CD1c-positive myeloid dendritic cell (primary cell): ENCODE results near the gene MED22.
A peak's percentile ranks its signal among the peaks of the same experiment; 100 is the strongest.
"Not testable (repeated sequence)": the region's sequence is repeated elsewhere in the genome, so short reads cannot be mapped to it uniquely, and the experiment has no call there.

Experiments used
- DNase-seq: peaks from one replicate; pipeline ENCODE4 v3.0.0-alpha.2; 2016; ENCODE audit errors: extremely low spot score

Gene MED22

DNA sequence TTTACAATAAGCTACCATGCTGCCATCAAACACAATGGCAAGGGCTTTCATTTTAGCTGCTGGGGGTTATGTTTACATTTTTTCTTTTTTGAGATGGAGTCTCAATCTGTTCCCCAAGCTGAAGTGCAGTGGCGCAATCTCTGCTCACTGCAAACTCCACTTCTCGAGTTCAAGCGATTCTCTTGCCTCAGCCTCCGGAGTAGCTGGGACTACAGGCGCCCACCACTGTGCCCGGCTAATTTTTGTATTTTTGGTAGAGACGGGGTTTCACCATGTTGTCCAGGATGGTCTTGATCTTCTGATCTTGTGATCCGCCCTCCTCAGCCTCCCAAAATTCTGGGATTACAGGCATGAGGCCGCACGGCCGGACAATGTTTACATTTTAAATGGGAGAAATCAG is 13.0 kb downstream of the MED22 start:
- not testable (repeated sequence) for DNase-seq

DNA sequence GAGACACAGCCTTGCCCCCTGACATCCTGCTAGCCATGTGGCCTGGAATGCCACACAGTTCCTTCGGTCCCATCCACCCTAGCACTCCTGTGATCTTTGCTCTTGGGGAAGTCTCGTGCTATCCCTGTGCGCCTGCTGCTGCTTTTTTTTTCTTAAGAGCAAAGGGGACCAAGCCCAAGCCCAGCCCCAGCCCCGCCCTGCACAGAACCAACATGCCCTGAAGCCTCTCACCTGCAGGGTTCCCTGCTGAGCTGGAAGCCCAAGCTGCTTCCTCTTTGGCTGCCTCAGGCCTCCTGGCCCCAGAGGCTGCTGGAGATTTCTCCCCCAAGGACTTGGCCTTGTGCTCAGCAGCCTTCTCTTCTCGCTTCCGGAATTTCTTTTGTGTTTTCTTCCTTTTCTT is 13.8 kb downstream of the MED22 start:
- DNase-seq: no peak

GRCh38 chr9:133333566-133333965 is 14.4 kb downstream of the MED22 start:
- DNase-seq: no peak

- DNase-seq: no peak
Measured at GRCh38 chr9:133333011-133333410, 14.9 kb downstream of the MED22 start.

DNA sequence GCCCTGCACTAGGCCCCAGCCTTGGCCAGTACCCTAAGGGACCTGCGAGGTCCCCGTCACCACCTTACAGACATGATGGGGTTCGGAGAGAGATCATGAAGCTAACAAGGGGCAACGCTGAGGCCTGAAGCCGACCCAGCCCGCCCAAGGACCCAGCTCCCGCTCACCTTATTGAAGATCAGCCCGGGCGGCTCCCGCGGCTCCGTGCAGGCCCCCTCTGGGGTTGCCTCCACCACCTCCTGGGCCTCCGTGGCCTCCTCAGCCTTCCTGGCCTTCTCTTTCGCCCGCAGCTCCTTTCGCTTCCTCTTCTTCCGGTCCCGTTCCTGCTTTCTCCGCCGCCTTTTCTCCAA is 15.6 kb downstream of the MED22 start:
- no peak for DNase-seq

DNA sequence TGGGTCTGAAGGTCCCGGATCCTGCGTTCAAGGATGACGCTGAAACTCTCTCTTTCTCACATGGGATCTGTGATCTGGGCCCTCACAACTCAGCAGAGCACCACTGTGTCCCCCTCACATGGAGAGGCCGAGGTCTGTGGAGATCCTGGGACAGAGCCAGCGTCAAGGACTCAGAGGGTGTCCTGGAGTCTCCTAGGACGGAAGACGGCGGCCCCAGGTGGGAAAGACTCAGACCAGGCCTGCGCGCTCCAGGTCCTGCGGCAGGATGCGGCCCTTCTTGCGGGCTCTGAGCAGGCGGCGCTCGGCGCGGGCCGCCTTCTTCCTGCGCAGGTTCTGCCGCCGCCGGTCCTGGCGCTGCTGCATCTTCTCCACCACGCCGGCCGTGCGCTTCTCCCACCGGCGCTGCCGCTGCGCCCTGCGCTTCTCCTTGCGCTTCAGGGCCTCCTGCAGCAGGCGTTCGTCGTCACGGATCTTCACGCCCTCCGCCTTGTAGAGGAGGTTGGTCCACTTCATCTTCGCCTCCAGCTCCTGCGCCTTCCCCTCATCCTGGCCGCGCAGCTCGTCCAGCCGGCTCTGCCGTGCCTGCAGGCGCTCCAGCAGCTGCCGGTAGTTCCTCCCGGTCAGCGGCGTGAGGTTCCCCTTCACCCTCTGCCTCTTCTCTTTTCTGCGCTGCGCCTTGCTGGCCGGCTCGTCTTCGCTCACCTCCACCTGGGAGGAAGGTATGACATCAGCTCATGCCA is 16.1 kb downstream of the MED22 start:
- no peak for DNase-seq

DNA sequence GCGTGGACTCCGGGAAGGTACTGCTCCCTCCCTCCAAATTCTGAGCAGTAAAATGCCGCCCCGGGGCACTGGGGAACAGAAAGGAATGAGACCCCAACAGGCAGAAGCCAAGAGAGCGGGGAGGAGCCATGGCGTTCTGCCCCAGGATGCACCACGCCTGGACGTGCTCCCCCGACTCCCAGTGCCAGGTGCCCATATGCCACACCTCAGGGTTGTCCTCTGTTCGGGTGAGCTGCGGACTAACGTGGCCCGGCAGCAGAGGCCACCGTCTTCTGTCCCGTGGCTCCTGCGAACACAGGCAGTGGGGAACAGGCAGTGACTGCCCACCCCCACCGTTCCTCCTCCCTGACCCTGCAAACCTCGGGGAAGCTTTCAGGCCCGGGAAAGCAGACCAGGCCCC is 16.7 kb downstream of the MED22 start:
- no peak for DNase-seq

- peak; percentile 12 for DNase-seq
Measured at GRCh38 chr9:133329306-133330156, 18.4 kb downstream of the MED22 start.

DNA sequence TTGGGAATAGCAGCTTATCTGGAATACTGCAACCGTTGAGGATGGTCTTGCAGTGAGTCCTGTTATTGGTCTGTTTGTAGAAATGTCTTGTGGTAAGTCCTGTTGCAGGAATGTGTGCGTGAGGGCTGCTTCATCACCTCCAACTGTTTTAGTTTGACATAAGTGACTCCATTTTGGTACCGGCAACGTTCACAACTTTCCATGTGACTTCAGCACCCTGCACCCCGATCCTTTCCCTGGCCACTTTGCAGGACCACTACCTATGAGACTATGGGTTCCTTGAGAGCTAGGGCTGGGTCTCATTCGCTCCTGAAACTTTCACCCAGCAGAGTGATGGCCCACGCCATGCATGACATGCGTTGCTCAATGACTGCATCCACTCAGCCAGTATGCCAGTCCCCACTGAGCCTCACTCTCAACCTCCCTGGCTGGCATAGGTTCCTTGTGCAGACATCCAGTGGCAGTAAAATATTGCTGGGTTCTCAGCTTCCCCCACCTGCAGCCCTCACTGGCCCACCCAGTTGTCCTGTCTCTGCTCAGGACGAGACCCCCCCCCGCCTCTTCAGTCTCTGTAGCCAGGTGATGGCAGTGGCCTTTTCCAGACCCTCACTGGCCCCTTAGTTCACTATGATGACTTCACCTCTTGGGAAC is 20.0 kb downstream of the MED22 start:
- no peak for DNase-seq

DNA sequence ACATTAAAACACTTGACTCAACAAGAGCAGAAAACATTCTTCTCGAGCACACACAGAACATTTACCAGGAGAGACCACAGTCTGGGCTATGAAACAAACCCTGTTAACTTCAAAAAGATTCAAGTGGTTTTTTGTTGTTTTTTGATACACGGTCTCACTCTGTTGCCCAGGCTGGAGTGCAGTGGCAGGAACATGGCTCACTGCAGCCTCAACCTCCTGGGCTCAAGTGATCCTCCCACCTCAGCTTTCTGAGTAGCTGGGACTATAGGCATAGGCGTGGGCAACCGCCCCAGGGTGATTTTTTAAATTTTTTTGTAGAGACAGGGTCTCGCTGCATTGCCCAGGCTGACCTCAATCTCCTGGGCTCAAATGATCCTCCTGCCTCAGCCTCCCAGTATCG is 20.9 kb downstream of the MED22 start:
- DNase-seq: not testable (repeated sequence)

- no peak for DNase-seq
Measured at GRCh38 chr9:133323991-133324703, 23.8 kb downstream of the MED22 start.

DNA sequence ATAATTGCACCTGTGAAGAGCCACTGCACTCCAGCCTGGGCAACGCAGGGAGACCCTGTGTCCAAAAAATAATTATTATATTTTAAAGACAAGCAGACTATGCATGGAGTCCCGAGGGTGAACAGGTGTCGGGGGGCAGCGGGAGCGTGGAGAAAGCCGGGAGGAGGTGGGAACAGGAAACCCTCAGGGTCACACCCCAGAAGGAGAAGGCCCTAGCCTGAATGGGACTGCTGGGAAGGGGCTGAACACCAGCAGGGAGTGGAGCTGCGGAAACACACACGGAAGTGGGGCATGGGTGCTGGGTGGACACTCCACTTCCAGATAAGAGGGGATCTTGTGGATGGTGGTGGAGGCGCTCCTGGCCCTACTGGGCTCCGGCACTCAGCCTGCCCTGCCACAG is 24.7 kb downstream of the MED22 start:
- no peak for DNase-seq

DNA sequence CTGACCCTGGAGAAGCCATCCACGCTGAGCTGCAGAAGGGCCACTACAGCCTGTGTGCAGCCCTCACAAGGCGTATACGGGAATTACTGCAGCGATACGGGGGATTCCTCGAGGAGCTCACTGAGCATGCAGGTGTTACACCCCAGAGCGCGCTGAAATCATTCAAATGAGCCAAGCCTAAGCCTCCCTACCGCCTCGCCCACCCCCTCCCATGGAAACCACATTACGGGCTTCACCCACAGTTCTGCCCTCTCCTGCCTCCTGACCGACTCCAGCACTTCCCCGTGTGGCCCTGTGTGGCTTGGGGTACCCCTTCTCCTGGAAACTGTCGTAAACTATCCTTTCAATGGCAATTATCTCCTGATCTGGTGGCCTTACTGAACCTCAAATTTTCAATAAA is 25.2 kb downstream of the MED22 start:
- no peak for DNase-seq

DNA sequence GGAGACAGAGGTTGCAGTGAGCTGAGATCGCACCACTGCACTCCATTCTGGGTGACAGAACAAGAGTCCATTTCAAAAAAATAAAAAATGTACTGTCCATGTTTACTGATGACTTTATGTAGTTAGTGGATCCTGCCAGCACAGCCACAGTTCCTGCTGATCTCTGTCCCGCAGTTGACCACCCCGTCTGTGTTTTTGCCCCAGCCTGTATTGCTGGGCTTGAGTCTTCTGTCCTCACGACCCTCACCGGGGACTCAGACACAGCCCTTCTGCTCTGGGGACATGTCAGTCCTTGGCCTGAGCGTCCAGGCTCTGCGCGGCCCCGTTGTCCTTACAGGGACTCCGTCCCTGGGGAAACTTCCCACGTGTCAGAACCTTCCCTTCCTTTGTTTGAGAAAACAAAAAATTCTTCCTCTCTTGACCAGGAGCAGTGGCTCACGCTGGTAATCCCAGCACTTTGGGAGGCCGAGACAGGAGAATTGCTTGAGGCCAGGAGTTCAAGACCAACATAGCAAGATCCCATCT is 26.5 kb downstream of the MED22 start:
- DNase-seq: no peak

DNA sequence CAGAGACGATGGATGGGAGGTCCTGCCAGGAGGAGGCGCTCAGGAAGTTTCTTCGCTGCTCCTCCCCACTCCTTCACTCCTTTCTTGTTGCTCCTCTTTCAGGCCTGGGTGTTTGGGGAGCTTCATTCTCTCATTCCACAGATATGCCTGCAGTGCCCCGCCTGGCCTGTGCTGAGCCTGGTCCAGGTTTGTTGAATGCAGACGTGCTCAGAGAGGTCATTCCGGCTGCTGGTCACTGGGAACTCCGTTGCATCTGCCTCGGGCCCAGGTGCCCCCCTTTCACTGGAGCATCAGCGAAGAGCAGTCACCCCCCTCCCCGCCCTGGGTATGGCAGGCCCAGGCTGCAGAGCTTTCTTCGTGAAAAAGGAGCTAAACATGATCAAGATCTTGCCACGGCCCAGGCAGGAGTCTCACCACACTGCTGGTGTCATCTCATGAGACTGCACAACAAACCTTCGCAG is 27.5 kb downstream of the MED22 start:
- no peak for DNase-seq

DNA sequence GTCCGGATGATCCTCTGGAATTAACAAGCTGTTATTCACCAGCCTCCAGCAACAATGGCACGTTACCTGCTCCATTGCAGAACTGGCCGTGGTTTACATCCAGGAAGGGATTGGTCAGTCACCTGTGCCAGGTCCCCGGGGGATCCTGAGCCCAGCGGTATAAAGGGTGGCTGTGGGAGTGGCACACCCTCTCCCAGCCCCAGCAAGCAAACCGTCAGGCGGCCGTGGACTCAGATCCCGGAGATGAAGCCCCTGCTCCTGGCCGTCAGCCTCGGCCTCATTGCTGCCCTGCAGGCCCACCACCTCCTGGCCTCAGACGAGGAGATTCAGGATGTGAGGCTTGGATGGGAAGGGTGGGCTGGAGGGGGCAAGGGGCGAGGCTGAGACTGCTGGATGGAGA is 30.4 kb downstream of the MED22 start:
- DNase-seq: not testable (repeated sequence)

DNA sequence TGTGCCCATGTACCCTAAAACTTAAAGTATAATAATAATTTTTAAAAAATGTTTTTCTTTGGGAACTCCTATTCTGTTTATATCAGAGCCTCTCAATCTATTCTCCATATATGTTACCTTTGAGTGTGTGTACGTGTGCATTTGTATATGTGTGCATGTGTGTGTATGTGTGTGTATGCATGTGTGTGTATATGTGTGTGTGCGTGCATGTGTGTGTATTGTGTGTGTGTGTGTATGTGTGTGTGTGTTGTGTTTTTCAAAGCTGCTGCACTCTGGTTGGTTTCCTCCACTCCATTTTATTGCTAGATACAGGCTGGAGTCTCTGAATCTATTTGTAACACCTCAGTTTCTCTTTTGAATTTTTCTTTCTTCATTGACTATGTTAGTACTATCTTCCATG is 31.9 kb downstream of the MED22 start:
- no peak for DNase-seq

GRCh38 chr9:133309608-133310007 is 38.3 kb downstream of the MED22 start:
- DNase-seq: no peak

- DNase-seq: no peak
Measured at GRCh38 chr9:133307301-133307700, 40.6 kb downstream of the MED22 start.

- DNase-seq: no peak
Measured at GRCh38 chr9:133306242-133307204, 41.4 kb downstream of the MED22 start.

DNA sequence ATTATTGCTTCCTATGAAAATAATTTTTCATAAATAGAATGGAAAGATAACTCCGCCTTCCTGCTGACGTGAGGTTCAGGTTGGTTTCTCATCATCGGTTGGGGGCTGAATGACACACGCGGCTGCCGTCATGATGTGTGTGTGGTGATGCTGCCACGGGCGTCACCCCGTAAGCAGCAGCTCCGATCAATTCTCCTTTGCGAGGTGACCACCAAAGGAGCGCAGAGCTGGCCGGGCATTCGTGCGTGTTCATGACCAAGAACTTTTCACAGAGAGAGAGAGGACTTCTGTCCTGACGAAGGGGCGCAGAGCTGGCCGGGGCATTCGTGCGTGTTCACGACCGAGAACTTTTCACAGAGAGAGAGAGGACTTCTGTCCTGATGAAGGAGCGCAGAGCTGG is 42.2 kb downstream of the MED22 start:
- DNase-seq: no peak
